ENCODE measurements around the gene TEX55. TPM values are rescaled to one million over a fixed set of nuclear protein-coding genes. Genes with fewer than 3 reads are reported as not detected.

TEX55 gene
- total and polyA plus RNA-seq, 2 of the 4 experiments (the other 2 are of a cell fraction): not detected

DNA sequence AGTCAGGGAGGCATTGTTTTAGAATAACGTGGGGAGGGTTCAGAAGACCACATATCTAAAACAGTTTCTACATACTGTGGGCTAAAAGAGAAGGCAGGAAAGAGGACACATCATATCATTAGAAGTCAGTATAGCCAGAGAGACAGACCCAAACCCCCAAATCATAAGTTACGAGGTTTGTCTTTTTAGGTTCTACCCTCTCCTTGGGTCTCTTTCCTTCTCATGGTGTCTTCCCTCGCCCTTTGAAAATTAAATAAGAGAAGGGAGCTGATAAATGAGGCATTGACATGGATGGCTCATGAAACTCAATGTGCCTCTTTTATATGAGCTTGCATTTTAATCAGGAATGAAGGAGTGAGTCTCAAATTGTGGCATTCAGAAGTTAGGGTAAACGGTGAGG, 30.8 kb downstream of the TEX55 start:
- Histone ChIP-seq H3K27ac (ENCODE audit: insufficient read depth, low read length) (no peak overlapping the region), H3K23ac (ENCODE audit: low read depth, low read length) (no peak overlapping the region), H3K9me3 (ENCODE audit: control insufficient read depth, insufficient read depth, low read length) (no peaks in the 10 kb centered on the region), H4K5ac (ENCODE audit: low read depth, low read length) (peak overlapping the region; percentile 60; the same call in 1 of the 2 replicates), H2AK5ac (ENCODE audit: low read depth, low read length) (no peak overlapping the region), H3K79me1 (ENCODE audit: low read depth in 1 of 2, low read length in 2 of 2) (no peaks in the 10 kb centered on the region), H3K56ac (ENCODE audit: extremely low read depth, insufficient read depth, low read length) (no peak overlapping the region), H4K20me1 (ENCODE audit: insufficient read depth, low read length) (no peaks in the 10 kb centered on the region), H2BK15ac (ENCODE audit: low read depth, low read length) (peak overlapping the region; percentile 19; the same call in 1 of the 3 replicates), H2BK20ac (ENCODE audit: low read depth, low read length) (no peak overlapping the region), H3K4me1 (ENCODE audit: control insufficient read depth, insufficient read depth, low read length) (peaks cover 6% of the 10 kb centered on the region; the same call in 1 of the 2 replicates), H2BK120ac (ENCODE audit: low read depth, low read length) (0 out of 2 replicates have a peak overlapping the region, but pooled peaks have one; percentile 16), H3K4ac (ENCODE audit: low read depth, low read length) (no peak overlapping the region), H2AFZ (replicated peaks; ENCODE audit: low read length, poor library complexity) (no peak overlapping the region), H3K4me2 (ENCODE audit: low read depth, low read length) (no peak overlapping the region), H3K9me1 (ENCODE audit: insufficient read depth, low read length) (0 out of 2 replicates have a peak, but pooled peaks cover 2% of the 10 kb centered on the region), H3K9ac (ENCODE audit: low read depth, low read length) (no peak overlapping the region), H4K8ac (ENCODE audit: low read depth in 2 of 2, low read length in 2 of 2) (no peak overlapping the region), H3K36me3 (ENCODE audit: control insufficient read depth, insufficient read depth, low read length) (no peaks in the 10 kb centered on the region), H3K18ac (ENCODE audit: low read depth, low read length) (peak overlapping the region; percentile 13; the same call in 1 of the 2 replicates), H3K27me3 (ENCODE audit: control insufficient read depth, insufficient read depth, low read length) (no peaks in the 10 kb centered on the region), H2BK5ac (ENCODE audit: low read depth, low read length, poor library complexity, severe bottlenecking) (peak overlapping the region; percentile 3), H4K91ac (ENCODE audit: insufficient read depth, low read depth, low read length) (peak overlapping the region; percentile 15; the same call in 1 of the 2 replicates), H3K4me3 (ENCODE audit: insufficient read depth, low read depth, low read length) (no peak overlapping the region), H2AK9ac (replicated peaks; ENCODE audit: low read depth, low read length, poor library complexity) (no peak overlapping the region), H3K14ac (replicated peaks; ENCODE audit: low read depth, low read length) (peak overlapping the region; percentile 37; the same call in 1 of the 2 replicates)
- CTCF ChIA-PET: no interaction called here
- ATAC-seq (ENCODE audit: low read depth): no peak
- POLR2A ChIA-PET (ENCODE audit: unreplicated experiment): no interaction called here
- no TSS peak for BruUV-seq (replicated peaks)
- intact Hi-C loops (cut with micrococcal nuclease): no loop called here
- no peak for DNase-seq
- TF ChIP-seq, protein P1, sequence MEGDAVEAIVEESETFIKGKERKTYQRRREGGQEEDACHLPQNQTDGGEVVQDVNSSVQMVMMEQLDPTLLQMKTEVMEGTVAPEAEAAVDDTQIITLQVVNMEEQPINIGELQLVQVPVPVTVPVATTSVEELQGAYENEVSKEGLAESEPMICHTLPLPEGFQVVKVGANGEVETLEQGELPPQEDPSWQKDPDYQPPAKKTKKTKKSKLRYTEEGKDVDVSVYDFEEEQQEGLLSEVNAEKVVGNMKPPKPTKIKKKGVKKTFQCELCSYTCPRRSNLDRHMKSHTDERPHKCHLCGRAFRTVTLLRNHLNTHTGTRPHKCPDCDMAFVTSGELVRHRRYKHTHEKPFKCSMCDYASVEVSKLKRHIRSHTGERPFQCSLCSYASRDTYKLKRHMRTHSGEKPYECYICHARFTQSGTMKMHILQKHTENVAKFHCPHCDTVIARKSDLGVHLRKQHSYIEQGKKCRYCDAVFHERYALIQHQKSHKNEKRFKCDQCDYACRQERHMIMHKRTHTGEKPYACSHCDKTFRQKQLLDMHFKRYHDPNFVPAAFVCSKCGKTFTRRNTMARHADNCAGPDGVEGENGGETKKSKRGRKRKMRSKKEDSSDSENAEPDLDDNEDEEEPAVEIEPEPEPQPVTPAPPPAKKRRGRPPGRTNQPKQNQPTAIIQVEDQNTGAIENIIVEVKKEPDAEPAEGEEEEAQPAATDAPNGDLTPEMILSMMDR (conservative IDR thresholded peaks at IDR 0.05; ENCODE audit: low read depth, low read length): no peak
- no peak for TF ChIP-seq POLR2A (IDR thresholded peaks at IDR 0.05; ENCODE audit: low read depth, low read length)
- TF ChIP-seq FOS (IDR thresholded peaks at IDR 0.05; ENCODE audit: low read depth, low read length): no peak
- TF ChIP-seq MAZ (IDR thresholded peaks at IDR 0.05; ENCODE audit: borderline replicate concordance, low read depth, low read length): no peak
- TF ChIP-seq MXI1 (IDR thresholded peaks at IDR 0.05; ENCODE audit: borderline replicate concordance, low read depth, low read length): no peak
- TF ChIP-seq USF2 (IDR thresholded peaks at IDR 0.05; ENCODE audit: low read depth, low read length): no peak
- TF ChIP-seq RFX5 (IDR thresholded peaks at IDR 0.05; ENCODE audit: low read depth, low read length): no peak
- no peak for TF ChIP-seq NFE2L2 (IDR thresholded peaks at IDR 0.05; ENCODE audit: low read depth, low read length)
- dilution Hi-C loops (cut with HindIII; ENCODE audit: low sequenced_read_pairs, unreplicated experiment): no loop called here
- in situ Hi-C loops (cut with MboI; ENCODE audit: low sequenced_read_pairs): no loop called here
- WGBS, 2 experiments (ENCODE audit: extremely low coverage in 2 of 2, insufficient read length in 1 of 2): no CpG with 5 or more reads among the region's 4 CpGs

Measured in IMR-90 (cell line).